ENCODE data around the gene ASB10.

DNA sequence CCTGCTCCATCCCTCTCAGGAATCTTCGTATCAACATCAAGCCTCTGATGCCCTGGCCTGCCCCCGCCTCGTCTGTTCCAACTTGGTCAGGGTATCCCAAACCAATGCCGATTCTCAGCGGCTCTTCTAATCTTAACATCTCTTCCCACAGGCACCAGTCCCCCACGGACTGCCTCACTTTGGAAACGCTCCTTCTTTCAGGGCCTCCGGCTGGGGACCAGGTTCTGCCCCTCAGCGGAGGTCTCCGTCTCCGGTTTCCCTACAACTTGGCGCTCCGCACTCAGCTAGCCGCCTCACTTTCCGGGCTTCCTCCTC is 39.5 kb upstream of the ASB10 start:
- TF ChIP-seq, protein P1, sequence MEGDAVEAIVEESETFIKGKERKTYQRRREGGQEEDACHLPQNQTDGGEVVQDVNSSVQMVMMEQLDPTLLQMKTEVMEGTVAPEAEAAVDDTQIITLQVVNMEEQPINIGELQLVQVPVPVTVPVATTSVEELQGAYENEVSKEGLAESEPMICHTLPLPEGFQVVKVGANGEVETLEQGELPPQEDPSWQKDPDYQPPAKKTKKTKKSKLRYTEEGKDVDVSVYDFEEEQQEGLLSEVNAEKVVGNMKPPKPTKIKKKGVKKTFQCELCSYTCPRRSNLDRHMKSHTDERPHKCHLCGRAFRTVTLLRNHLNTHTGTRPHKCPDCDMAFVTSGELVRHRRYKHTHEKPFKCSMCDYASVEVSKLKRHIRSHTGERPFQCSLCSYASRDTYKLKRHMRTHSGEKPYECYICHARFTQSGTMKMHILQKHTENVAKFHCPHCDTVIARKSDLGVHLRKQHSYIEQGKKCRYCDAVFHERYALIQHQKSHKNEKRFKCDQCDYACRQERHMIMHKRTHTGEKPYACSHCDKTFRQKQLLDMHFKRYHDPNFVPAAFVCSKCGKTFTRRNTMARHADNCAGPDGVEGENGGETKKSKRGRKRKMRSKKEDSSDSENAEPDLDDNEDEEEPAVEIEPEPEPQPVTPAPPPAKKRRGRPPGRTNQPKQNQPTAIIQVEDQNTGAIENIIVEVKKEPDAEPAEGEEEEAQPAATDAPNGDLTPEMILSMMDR (IDR thresholded peaks at IDR 0.05; ENCODE audit: insufficient read depth, low read length, poor library complexity, severe bottlenecking): no peak
- TF ChIP-seq EZH2phosphoT487 (conservative IDR thresholded peaks at IDR 0.05; ENCODE audit: low read length): no peak

Measured in SU-DHL-6 (cell line).